PFSK-1 (cell line): ENCODE data around the gene ANKRD34A.

ENCODE experiments used
- POLR2AphosphoS5 ChIP-seq: IDR thresholded peaks from 2 replicates; pipeline ENCODE4 v1.6.1; 2012; ENCODE audit warnings: low read depth, mild to moderate bottlenecking, control low read depth, low read length, moderate library complexity
- SIN3A ChIP-seq: IDR thresholded peaks from 2 replicates; pipeline ENCODE4 v1.6.1; 2012; ENCODE audit warnings: mild to moderate bottlenecking, low read length, moderate library complexity, borderline replicate concordance; ENCODE audit not compliant: insufficient read depth
- TAF1 ChIP-seq: IDR thresholded peaks from 2 replicates; pipeline ENCODE4 v1.6.1; 2012; ENCODE audit warnings: low read length, control low read depth, borderline replicate concordance; ENCODE audit not compliant: insufficient read depth
- TF ChIP-seq, protein P1 (sequence below), 2 experiments: IDR thresholded peaks; 2 replicates each; pipeline versions ENCODE4 v1.6.1 to v1.8.0; 2011 to 2012; ENCODE audit warnings: low read depth in 2 of 2, low read length in 2 of 2, control low read depth in 1 of 2, inconsistent platforms in 1 of 2, mild to moderate bottlenecking in 1 of 2, moderate library complexity in 1 of 2; ENCODE audit not compliant: insufficient read depth in 1 of 2

DNA sequence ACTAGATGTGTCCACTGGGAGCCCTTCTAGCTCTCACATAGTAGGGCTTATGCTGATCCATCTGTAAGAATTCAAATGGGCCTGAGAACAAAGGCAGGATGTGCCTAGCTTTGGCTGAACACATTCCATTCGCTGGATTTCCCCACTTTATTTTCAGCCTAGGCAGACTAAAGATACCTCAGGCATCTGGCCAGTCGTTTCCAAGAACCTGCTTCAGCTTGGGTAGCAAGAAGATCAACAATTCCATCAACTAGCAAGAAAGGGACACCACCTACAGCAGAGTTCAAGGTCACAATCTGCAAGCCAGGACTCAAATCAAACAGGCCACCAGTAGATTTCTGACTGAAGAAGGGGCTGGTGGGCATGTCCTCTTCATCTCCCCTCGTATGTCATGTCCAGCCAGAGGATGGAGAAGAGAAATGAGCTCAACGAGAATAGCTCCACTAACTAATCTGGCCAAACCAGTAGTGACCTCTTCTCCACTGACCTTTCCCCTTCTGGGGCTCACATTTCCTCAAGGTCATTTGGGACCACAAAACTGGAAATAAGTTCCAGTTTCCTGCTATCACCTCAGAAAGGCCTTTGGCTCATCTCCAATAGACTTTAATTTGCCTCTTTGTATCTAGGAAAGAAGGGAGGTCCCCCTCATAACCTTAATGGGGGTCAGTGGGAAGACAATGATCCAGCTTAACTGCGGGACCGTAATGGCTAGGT lies 17.8 kb upstream of the ANKRD34A start:
- TF ChIP-seq TAF1 (no peak), POLR2AphosphoS5 (no peak), SIN3A (no peak)
- TF ChIP-seq, protein P1, sequence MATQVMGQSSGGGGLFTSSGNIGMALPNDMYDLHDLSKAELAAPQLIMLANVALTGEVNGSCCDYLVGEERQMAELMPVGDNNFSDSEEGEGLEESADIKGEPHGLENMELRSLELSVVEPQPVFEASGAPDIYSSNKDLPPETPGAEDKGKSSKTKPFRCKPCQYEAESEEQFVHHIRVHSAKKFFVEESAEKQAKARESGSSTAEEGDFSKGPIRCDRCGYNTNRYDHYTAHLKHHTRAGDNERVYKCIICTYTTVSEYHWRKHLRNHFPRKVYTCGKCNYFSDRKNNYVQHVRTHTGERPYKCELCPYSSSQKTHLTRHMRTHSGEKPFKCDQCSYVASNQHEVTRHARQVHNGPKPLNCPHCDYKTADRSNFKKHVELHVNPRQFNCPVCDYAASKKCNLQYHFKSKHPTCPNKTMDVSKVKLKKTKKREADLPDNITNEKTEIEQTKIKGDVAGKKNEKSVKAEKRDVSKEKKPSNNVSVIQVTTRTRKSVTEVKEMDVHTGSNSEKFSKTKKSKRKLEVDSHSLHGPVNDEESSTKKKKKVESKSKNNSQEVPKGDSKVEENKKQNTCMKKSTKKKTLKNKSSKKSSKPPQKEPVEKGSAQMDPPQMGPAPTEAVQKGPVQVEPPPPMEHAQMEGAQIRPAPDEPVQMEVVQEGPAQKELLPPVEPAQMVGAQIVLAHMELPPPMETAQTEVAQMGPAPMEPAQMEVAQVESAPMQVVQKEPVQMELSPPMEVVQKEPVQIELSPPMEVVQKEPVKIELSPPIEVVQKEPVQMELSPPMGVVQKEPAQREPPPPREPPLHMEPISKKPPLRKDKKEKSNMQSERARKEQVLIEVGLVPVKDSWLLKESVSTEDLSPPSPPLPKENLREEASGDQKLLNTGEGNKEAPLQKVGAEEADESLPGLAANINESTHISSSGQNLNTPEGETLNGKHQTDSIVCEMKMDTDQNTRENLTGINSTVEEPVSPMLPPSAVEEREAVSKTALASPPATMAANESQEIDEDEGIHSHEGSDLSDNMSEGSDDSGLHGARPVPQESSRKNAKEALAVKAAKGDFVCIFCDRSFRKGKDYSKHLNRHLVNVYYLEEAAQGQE (IDR thresholded peaks at IDR 0.05; ENCODE audit: insufficient read depth in 1 of 2, low read depth in 2 of 2, low read length in 2 of 2): no peak
